Measurements from ENCODE around the gene COIL. TPM values are rescaled to one million over a fixed set of nuclear protein-coding genes. Genes with fewer than 3 reads are reported as not detected.
"Not testable (repeated sequence)": the region's sequence is repeated elsewhere in the genome, so short reads cannot be mapped to it uniquely, and the experiment has no call there.

COIL gene
- total and polyA plus RNA-seq, 4 donors: 7.4 to 12.0 (median 9.9) TPM

GRCh38 chr17:56974055-56974454, 13.2 kb upstream of the COIL start:
- Histone ChIP-seq H3K4me3 (ENCODE audit: low read length in 2 of 2) (no peak overlapping the region), H3K27me3 (ENCODE audit: control insufficient read depth in 1 of 2, insufficient read depth in 2 of 2, low read length in 1 of 2) (no peaks in the 10 kb centered on the region), H3K4me1 (ENCODE audit: control insufficient read depth in 1 of 2, insufficient read depth in 2 of 2, low read length in 2 of 2) (no peaks in the 10 kb centered on the region), H3K9me3 (ENCODE audit: control insufficient read depth, low read length) (no peaks in the 10 kb centered on the region), H3K36me3 (ENCODE audit: control insufficient read depth in 1 of 2, insufficient read depth in 2 of 2, low read length in 1 of 2) (no peaks in the 10 kb centered on the region), H3K27ac (ENCODE audit: low read depth in 1 of 2, low read length in 2 of 2) (no peak overlapping the region)
- intact Hi-C loops (cut with DNase I): no loop called here
- 89 to 97% methylated on average over 2 of the region's 2 CpGs for WGBS, 2 donors
- ATAC-seq (ENCODE audit: low FRiP score) (no peak), DNase-seq (no peak)

DNA sequence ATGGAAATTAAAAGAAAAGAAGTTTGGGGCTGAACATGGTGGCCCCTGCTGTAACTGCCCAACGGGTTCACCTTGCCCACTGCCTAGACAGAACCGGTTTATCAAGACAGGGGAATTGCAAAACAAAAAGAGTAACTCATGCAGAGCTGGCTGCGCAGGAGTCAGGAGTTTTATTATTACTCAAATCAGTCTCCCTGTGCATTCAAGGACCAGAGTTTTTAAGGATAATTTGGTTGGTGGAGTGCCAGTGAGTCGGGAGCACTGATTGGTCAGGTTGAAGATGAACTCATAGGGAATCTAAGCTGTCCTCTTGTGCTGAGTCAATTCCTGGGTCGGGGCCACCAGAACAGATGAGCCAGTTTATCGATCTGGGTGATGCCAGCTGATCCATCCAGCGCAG, 12.7 kb upstream of the COIL start:
- no peak for ATAC-seq (ENCODE audit: low FRiP score)
- DNase-seq: no peak
- intact Hi-C loops (cut with DNase I): no loop called here
- H3K27ac ChIP-seq (ENCODE audit: low read depth in 1 of 2, low read length in 2 of 2): no peak overlapping the region
- WGBS, 2 donors: 89 to 90% methylated on average over 7 of the region's 7 CpGs
- no peaks in the 10 kb centered on the region for H3K27me3 ChIP-seq (ENCODE audit: control insufficient read depth in 1 of 2, insufficient read depth in 2 of 2, low read length in 1 of 2)
- no peaks in the 10 kb centered on the region for H3K9me3 ChIP-seq (ENCODE audit: control insufficient read depth, low read length)
- H3K4me3 ChIP-seq (ENCODE audit: low read length in 2 of 2): no peak overlapping the region
- no peaks in the 10 kb centered on the region for H3K4me1 ChIP-seq (ENCODE audit: control insufficient read depth in 1 of 2, insufficient read depth in 2 of 2, low read length in 2 of 2)
- H3K36me3 ChIP-seq (ENCODE audit: control insufficient read depth in 1 of 2, insufficient read depth in 2 of 2, low read length in 1 of 2): no peaks in the 10 kb centered on the region

DNA sequence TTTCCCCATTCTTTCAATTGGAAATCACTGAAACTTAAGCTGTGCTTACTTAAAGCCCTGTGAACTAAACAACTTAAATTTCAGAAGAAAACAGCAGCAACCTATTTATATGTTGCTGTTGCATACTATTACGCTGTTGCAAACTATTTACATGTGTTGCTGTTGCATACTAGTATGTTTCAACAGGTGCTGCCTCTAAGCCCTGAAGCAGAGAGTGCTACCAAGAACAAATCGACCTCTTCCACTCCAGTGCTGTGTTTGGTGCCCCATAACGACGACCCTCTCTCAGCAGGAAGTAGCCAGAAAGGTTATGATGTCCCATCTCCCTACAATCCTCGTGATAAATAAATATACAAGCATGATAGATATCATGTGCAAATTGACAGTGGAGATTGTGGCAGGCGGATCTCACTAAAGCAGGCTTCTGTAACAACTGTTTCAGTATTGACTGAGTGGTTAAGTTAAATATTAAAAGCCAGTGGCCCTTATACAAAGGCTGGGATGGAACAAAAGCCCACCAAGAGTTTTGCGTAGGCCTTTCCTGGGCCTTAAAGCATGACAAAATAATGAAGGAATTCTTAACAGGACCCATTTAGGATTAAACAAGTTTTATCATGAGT, 11.4 kb upstream of the COIL start:
- DNase-seq: no peak
- H3K9me3 ChIP-seq (ENCODE audit: control insufficient read depth, low read length): no peaks in the 10 kb centered on the region
- intact Hi-C loops (cut with DNase I): no loop called here
- H3K4me1 ChIP-seq (ENCODE audit: control insufficient read depth in 1 of 2, insufficient read depth in 2 of 2, low read length in 2 of 2): no peaks in the 10 kb centered on the region
- no peaks in the 10 kb centered on the region for H3K27me3 ChIP-seq (ENCODE audit: control insufficient read depth in 1 of 2, insufficient read depth in 2 of 2, low read length in 1 of 2)
- H3K36me3 ChIP-seq (ENCODE audit: control insufficient read depth in 1 of 2, insufficient read depth in 2 of 2, low read length in 1 of 2): no peaks in the 10 kb centered on the region
- no peak overlapping the region for H3K27ac ChIP-seq (ENCODE audit: low read depth in 1 of 2, low read length in 2 of 2)
- no peak overlapping the region for H3K4me3 ChIP-seq (ENCODE audit: low read length in 2 of 2)
- no peak for ATAC-seq (ENCODE audit: low FRiP score)
- WGBS, 2 donors: 76 to 80% methylated on average over 7 of the region's 7 CpGs

DNA sequence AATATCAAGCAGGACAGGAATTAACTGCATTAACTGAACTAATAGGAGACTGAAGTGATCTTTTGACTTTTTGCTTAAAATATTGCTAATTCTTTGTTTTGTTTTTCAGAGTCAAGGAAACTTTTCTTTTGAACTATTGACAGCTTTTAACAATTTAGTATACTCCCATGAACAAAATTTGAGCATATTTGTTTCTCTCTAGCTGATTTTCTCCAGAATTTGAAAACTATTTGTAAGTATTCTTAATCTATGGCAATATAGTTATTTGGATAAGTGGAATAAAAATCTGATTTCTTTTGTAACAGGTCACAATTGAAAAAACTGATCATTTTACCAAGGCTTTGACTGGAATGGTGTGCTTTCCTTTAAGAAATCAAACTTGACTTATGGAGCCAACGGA, 10.1 kb upstream of the COIL start:
- ATAC-seq (ENCODE audit: low FRiP score) (no peak), DNase-seq (no peak)
- no peaks in the 10 kb centered on the region for H3K4me1 ChIP-seq (ENCODE audit: control insufficient read depth in 1 of 2, insufficient read depth in 2 of 2, low read length in 2 of 2)
- H3K27ac ChIP-seq (ENCODE audit: low read depth in 1 of 2, low read length in 2 of 2): no peak overlapping the region
- no peaks in the 10 kb centered on the region for H3K36me3 ChIP-seq (ENCODE audit: control insufficient read depth in 1 of 2, insufficient read depth in 2 of 2, low read length in 1 of 2)
- H3K27me3 ChIP-seq (ENCODE audit: control insufficient read depth in 1 of 2, insufficient read depth in 2 of 2, low read length in 1 of 2): no peaks in the 10 kb centered on the region
- WGBS, 2 donors: 89 to 100% methylated on average over 1 of the region's 1 CpG
- H3K9me3 ChIP-seq (ENCODE audit: control insufficient read depth, low read length): no peaks in the 10 kb centered on the region
- no peak overlapping the region for H3K4me3 ChIP-seq (ENCODE audit: low read length in 2 of 2)
- intact Hi-C loops (cut with DNase I): no loop called here

GRCh38 chr17:56966338-56966737, 5.5 kb upstream of the COIL start:
- Histone ChIP-seq H3K36me3 (ENCODE audit: control insufficient read depth in 1 of 2, insufficient read depth in 2 of 2, low read length in 1 of 2) (no peaks in the 10 kb centered on the region), H3K27me3 (ENCODE audit: control insufficient read depth in 1 of 2, insufficient read depth in 2 of 2, low read length in 1 of 2) (no peaks in the 10 kb centered on the region), H3K4me1 (ENCODE audit: control insufficient read depth in 1 of 2, insufficient read depth in 2 of 2, low read length in 2 of 2) (no peaks in the 10 kb centered on the region), H3K9me3 (ENCODE audit: control insufficient read depth, low read length) (no peaks in the 10 kb centered on the region), H3K4me3 (ENCODE audit: low read length in 2 of 2) (no peak overlapping the region), H3K27ac (ENCODE audit: low read depth in 1 of 2, low read length in 2 of 2) (no peak overlapping the region)
- WGBS, 2 donors: 82% methylated on average over 5 of the region's 5 CpGs
- ATAC-seq (ENCODE audit: low FRiP score): no peak
- intact Hi-C loops (cut with DNase I): no loop called here
- no peak for DNase-seq

GRCh38 chr17:56965681-56966080, 4.8 kb upstream of the COIL start:
- H3K27me3 ChIP-seq (ENCODE audit: control insufficient read depth in 1 of 2, insufficient read depth in 2 of 2, low read length in 1 of 2); H3K9me3 ChIP-seq (ENCODE audit: control insufficient read depth, low read length); ATAC-seq (ENCODE audit: low FRiP score); H3K4me3 ChIP-seq (ENCODE audit: low read length in 2 of 2); intact Hi-C loops (cut with DNase I); H3K27ac ChIP-seq (ENCODE audit: low read depth in 1 of 2, low read length in 2 of 2); H3K4me1 ChIP-seq (ENCODE audit: control insufficient read depth in 1 of 2, insufficient read depth in 2 of 2, low read length in 2 of 2); H3K36me3 ChIP-seq (ENCODE audit: control insufficient read depth in 1 of 2, insufficient read depth in 2 of 2, low read length in 1 of 2); DNase-seq: not testable (repeated sequence)
- WGBS, 2 donors: 77 to 87% methylated on average over 6 of the region's 6 CpGs

- H3K27me3 ChIP-seq (ENCODE audit: control insufficient read depth in 1 of 2, insufficient read depth in 2 of 2, low read length in 1 of 2); H3K4me3 ChIP-seq (ENCODE audit: low read length in 2 of 2); H3K9me3 ChIP-seq (ENCODE audit: control insufficient read depth, low read length); intact Hi-C loops (cut with DNase I); DNase-seq; H3K36me3 ChIP-seq (ENCODE audit: control insufficient read depth in 1 of 2, insufficient read depth in 2 of 2, low read length in 1 of 2); ATAC-seq (ENCODE audit: low FRiP score); H3K4me1 ChIP-seq (ENCODE audit: control insufficient read depth in 1 of 2, insufficient read depth in 2 of 2, low read length in 2 of 2); H3K27ac ChIP-seq (ENCODE audit: low read depth in 1 of 2, low read length in 2 of 2): not testable (repeated sequence)
- WGBS, 2 donors: 89 to 91% methylated on average over 9 of the region's 9 CpGs
Measured at GRCh38 chr17:56965241-56965640, 4.4 kb upstream of the COIL start.

GRCh38 chr17:56956992-56957391, 3.9 kb downstream of the COIL start:
- 97 to 99% methylated on average over 5 of the region's 5 CpGs for WGBS, 2 donors
- Histone ChIP-seq H3K9me3 (ENCODE audit: control insufficient read depth, low read length) (no peaks in the 10 kb centered on the region), H3K4me1 (ENCODE audit: control insufficient read depth in 1 of 2, insufficient read depth in 2 of 2, low read length in 2 of 2) (no peaks in the 10 kb centered on the region), H3K27ac (ENCODE audit: low read depth in 1 of 2, low read length in 2 of 2) (no peak overlapping the region), H3K36me3 (ENCODE audit: control insufficient read depth in 1 of 2, insufficient read depth in 2 of 2, low read length in 1 of 2) (no peaks in the 10 kb centered on the region), H3K4me3 (ENCODE audit: low read length in 2 of 2) (no peak overlapping the region), H3K27me3 (ENCODE audit: control insufficient read depth in 1 of 2, insufficient read depth in 2 of 2, low read length in 1 of 2) (no peaks in the 10 kb centered on the region)
- intact Hi-C loops (cut with DNase I): no loop called here
- DNase-seq: no peak
- no peak for ATAC-seq (ENCODE audit: low FRiP score)

DNA sequence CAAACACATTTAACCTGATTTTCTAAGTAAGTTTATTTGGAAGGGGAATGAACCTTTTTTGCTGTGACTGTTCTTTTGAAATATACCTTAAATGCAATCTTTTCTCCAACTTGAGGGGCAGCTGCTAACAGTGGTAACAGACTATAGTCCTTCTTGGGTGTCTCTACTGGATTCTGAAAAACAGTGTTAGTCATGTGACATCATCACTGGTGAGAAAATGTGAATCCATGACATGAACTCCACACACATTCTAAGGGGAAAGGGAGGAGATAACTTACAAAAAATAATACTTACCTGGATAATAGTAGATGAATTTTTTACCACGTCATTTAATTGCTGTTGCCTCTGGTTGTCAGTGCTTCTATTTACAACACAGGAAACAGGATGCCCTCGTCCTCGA, 11.3 kb downstream of the COIL start:
- H3K27ac ChIP-seq (ENCODE audit: low read depth in 1 of 2, low read length in 2 of 2): no peak overlapping the region
- H3K4me1 ChIP-seq (ENCODE audit: control insufficient read depth in 1 of 2, insufficient read depth in 2 of 2, low read length in 2 of 2): no peaks in the 10 kb centered on the region
- DNase-seq (no peak), ATAC-seq (ENCODE audit: low FRiP score) (no peak)
- peaks cover 0 to 1% of the 10 kb centered on the region in 2 donors for H3K36me3 ChIP-seq (ENCODE audit: control insufficient read depth in 1 of 2, insufficient read depth in 2 of 2, low read length in 1 of 2)
- no peak overlapping the region for H3K4me3 ChIP-seq (ENCODE audit: low read length in 2 of 2)
- H3K9me3 ChIP-seq (ENCODE audit: control insufficient read depth, low read length): no peaks in the 10 kb centered on the region
- H3K27me3 ChIP-seq (ENCODE audit: control insufficient read depth in 1 of 2, insufficient read depth in 2 of 2, low read length in 1 of 2): no peaks in the 10 kb centered on the region
- intact Hi-C loops (cut with DNase I): no loop called here
- 71 to 80% methylated on average over 3 of the region's 3 CpGs for WGBS, 2 donors

Data from aorta (tissue), 5 donors.